Keratinocyte (primary cell): ENCODE results near the gene TUSC7. TPM values are rescaled to one million over a fixed set of nuclear protein-coding genes. Genes with fewer than 3 reads are reported as not detected.

Experiments
- DNase-seq: peaks from one replicate; pipeline ENCODE4 v3.0.0-alpha.2; 2011; ENCODE audit warnings: low read depth, missing footprints, low spot score
- FAIRE-seq: peaks from 2 replicates; lab custom pipeline; 2011; peaks lifted over from hg19 to GRCh38; lab: Jason Lieb, UNC
- H2AFZ ChIP-seq: 2 replicates; pipeline ENCODE4 v1.6.0; 2012; ENCODE audit warnings: low read length, control low read depth, inconsistent platforms; ENCODE audit not compliant: control insufficient read depth
- H3K27ac ChIP-seq: 2 replicates; pipeline ENCODE4 v1.5.1; 2011; ENCODE audit warnings: low read length; ENCODE audit not compliant: control insufficient read depth, insufficient read depth
- H3K27me3 ChIP-seq: 3 replicates; pipeline ENCODE4 v1.6.0; 2011; ENCODE audit warnings: low read length; ENCODE audit not compliant: control insufficient read depth, insufficient read depth; ENCODE audit errors: extremely low read depth
- H3K36me3 ChIP-seq, 2 experiments: 2 replicates in 1 of 2; 3 replicates in 1 of 2; pipeline ENCODE4 v1.5.1; 2011; ENCODE audit warnings: low read length in 2 of 2, mild to moderate bottlenecking in 1 of 2; ENCODE audit not compliant: control insufficient read depth in 2 of 2, insufficient read depth in 2 of 2; ENCODE audit errors: extremely low read depth in 1 of 2
- H3K4me1 ChIP-seq: 3 replicates; pipeline ENCODE4 v1.5.1; 2011; ENCODE audit warnings: low read length; ENCODE audit not compliant: control insufficient read depth, insufficient read depth; ENCODE audit errors: extremely low read depth
- H3K4me2 ChIP-seq: 3 replicates; pipeline ENCODE4 v1.6.0; 2011; ENCODE audit warnings: low read depth, low read length; ENCODE audit not compliant: control insufficient read depth, insufficient read depth; ENCODE audit errors: extremely low read depth
- H3K4me3 ChIP-seq, 3 experiments: fragments of 200-600 bp in 1 of 3; sonication (generic) in 1 of 3; 2 replicates in 2 of 3; 3 replicates in 1 of 3; pipeline ENCODE4 v1.5.1; 2011 to 2016; ENCODE audit warnings: low read length in 3 of 3, mild to moderate bottlenecking in 3 of 3, control low read depth in 2 of 3, inconsistent platforms in 1 of 3, low read depth in 1 of 3, mixed read lengths in 1 of 3, mixed run types in 1 of 3, moderate library complexity in 1 of 3; ENCODE audit not compliant: control insufficient read depth in 2 of 3, insufficient read depth in 2 of 3; ENCODE audit errors: extremely low read depth in 1 of 3
- H3K79me2 ChIP-seq: 2 replicates; pipeline ENCODE4 v1.6.0; 2012; ENCODE audit warnings: low read length; ENCODE audit not compliant: control insufficient read depth, insufficient read depth
- H3K9ac ChIP-seq: 3 replicates; pipeline ENCODE4 v1.6.0; 2011; ENCODE audit warnings: low read length; ENCODE audit not compliant: control insufficient read depth, insufficient read depth; ENCODE audit errors: extremely low read depth
- H3K9me1 ChIP-seq: 3 replicates; pipeline ENCODE4 v1.6.0; 2011; ENCODE audit warnings: low read length; ENCODE audit not compliant: control insufficient read depth, insufficient read depth; ENCODE audit errors: extremely low read depth
- H3K9me3 ChIP-seq: 2 replicates; pipeline ENCODE4 v1.5.1; 2012; ENCODE audit warnings: low read depth, low read length; ENCODE audit not compliant: control insufficient read depth
- H4K20me1 ChIP-seq: 3 replicates; pipeline ENCODE4 v1.6.0; 2011; ENCODE audit warnings: low read length; ENCODE audit not compliant: control insufficient read depth, insufficient read depth; ENCODE audit errors: extremely low read depth
- EZH2 ChIP-seq: IDR thresholded peaks from one replicate; pipeline ENCODE4 v1.6.1; 2012; ENCODE audit warnings: inconsistent platforms, mild to moderate bottlenecking, low read length, moderate library complexity
- dilution Hi-C: fragments of 300-500 bp; cut with MboI; formaldehyde crosslinking; loops from one replicate; pipeline ENCODE4 v1.7.0; 2020; ENCODE audit warnings: low sequenced_read_pairs; ENCODE audit not compliant: extremely low pct_ligation_motif_present
- polyA plus RNA-seq, 5 experiments: library from polyadenylated mRNA; depleted of rRNA in 3 of 5; stranded (reverse) in 3 of 5; stranded (forward) in 1 of 5; unstranded in 1 of 5; fragments of >200 nt; gene quantifications; 1 replicate in 1 of 5; 2 replicates in 3 of 5; 3 replicates in 1 of 5; pipeline versions ENCODE4 v1.2.1 to v1.2.3, GENCODE V29; 2011 to 2012; ENCODE audit warnings: missing spikeins in 2 of 5, low read depth in 1 of 5, low replicate concordance in 1 of 5
- TF ChIP-seq, protein P1 (sequence below), 3 experiments: IDR thresholded peaks in 1 of 3; conservative IDR thresholded peaks in 1 of 3; optimal IDR thresholded peaks in 1 of 3; 2 replicates in 2 of 3; 3 replicates in 1 of 3; pipeline versions ENCODE3 to v1.5.1; 2011; ENCODE audit warnings: low read length in 3 of 3, mild to moderate bottlenecking in 3 of 3, moderate library complexity in 2 of 3, control low read depth in 1 of 3, inconsistent platforms in 1 of 3; ENCODE audit not compliant: insufficient read depth in 2 of 3; ENCODE audit errors: extremely low read depth in 1 of 3

The TUSC7 gene
- polyA plus RNA-seq, 1 donor (not counting 4 experiments of a cell fraction or from before 2014, with no cell fraction given) = not detected

GRCh38 chr3:116757315-116757714, 47.7 kb downstream of the TUSC7 start:
- Histone ChIP-seq H3K9me3 (no peaks in the 10 kb centered on the region), H3K4me2 (no peak overlapping the region), H4K20me1 (no peaks in the 10 kb centered on the region), H3K4me3 (no peak overlapping the region), H3K4me1 (no peaks in the 10 kb centered on the region), H3K27ac (no peak overlapping the region), H3K9ac (no peak overlapping the region), H3K79me2 (no peaks in the 10 kb centered on the region), H3K9me1 (no peaks in the 10 kb centered on the region), H3K36me3 (no peaks in the 10 kb centered on the region), H3K27me3 (no peaks in the 10 kb centered on the region), H2AFZ (no peak overlapping the region)
- dilution Hi-C loops = no loop called here
- FAIRE-seq (no peak), DNase-seq (no peak)
- TF ChIP-seq, protein P1, sequence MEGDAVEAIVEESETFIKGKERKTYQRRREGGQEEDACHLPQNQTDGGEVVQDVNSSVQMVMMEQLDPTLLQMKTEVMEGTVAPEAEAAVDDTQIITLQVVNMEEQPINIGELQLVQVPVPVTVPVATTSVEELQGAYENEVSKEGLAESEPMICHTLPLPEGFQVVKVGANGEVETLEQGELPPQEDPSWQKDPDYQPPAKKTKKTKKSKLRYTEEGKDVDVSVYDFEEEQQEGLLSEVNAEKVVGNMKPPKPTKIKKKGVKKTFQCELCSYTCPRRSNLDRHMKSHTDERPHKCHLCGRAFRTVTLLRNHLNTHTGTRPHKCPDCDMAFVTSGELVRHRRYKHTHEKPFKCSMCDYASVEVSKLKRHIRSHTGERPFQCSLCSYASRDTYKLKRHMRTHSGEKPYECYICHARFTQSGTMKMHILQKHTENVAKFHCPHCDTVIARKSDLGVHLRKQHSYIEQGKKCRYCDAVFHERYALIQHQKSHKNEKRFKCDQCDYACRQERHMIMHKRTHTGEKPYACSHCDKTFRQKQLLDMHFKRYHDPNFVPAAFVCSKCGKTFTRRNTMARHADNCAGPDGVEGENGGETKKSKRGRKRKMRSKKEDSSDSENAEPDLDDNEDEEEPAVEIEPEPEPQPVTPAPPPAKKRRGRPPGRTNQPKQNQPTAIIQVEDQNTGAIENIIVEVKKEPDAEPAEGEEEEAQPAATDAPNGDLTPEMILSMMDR (optimal IDR thresholded peaks at IDR 0.05 in 1 of 3, IDR thresholded peaks at IDR 0.05 in 1 of 3, conservative IDR thresholded peaks at IDR 0.05 in 1 of 3; ENCODE audit: extremely low read depth in 1 of 3, insufficient read depth in 2 of 3, low read length in 3 of 3) = no peak
- no peak for TF ChIP-seq EZH2

DNA sequence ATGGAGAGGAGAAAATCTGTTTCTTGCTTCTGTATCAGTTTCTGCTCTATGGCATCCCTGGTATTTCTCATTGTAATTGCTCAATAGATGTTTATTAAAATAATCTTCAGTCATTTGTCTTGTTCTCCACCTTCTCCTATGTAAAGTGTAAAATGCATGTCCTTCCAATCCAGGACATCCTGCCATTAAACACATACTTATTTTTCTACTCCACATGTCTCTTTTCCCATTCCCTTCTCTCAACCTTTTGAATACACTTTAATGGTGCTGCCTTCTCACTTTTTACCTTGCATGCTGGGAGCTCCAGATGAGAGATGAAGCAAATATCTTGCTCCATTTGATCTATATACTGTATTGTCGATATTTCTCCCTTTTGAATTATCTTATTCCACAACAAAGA, 49.7 kb downstream of the TUSC7 start:
- Histone ChIP-seq H3K27me3 (no peaks in the 10 kb centered on the region), H3K4me2 (no peak overlapping the region), H4K20me1 (no peaks in the 10 kb centered on the region), H3K4me3 (no peak overlapping the region), H3K36me3 (no peaks in the 10 kb centered on the region), H3K79me2 (no peaks in the 10 kb centered on the region), H3K9ac (no peak overlapping the region), H2AFZ (no peak overlapping the region), H3K9me3 (no peaks in the 10 kb centered on the region), H3K9me1 (no peaks in the 10 kb centered on the region), H3K4me1 (no peaks in the 10 kb centered on the region), H3K27ac (no peak overlapping the region)
- dilution Hi-C loops = no loop called here
- DNase-seq = no peak
- TF ChIP-seq EZH2 = no peak
- TF ChIP-seq, protein P1 (optimal IDR thresholded peaks at IDR 0.05 in 1 of 3, IDR thresholded peaks at IDR 0.05 in 1 of 3, conservative IDR thresholded peaks at IDR 0.05 in 1 of 3; ENCODE audit: extremely low read depth in 1 of 3, insufficient read depth in 2 of 3, low read length in 3 of 3) = no peak
- FAIRE-seq = no peak
